NCI-H2107 treated with DMSO at 0.1 percent for 48 hours (cell line): ENCODE measurements around the gene CD99.

ENCODE experiments used
- DNase-seq: peaks from one replicate; lab custom pipeline; 2025; ENCODE audit not compliant: unreplicated experiment; lab: John Stamatoyannopoulos, UW

The CD99 gene

GRCh38 chrX:2690856-2691542 is at the start of gene CD99:
TSS of gene CD99 (plus strand) at chrX:2691295. CDS start at chrX:2691361, 66 bp downstream.
- no peak for DNase-seq

- DNase-seq, result no peak
These were observed 48.9 kb upstream of the CD99 start for GRCh38 chrX:2642146-2642545.

GRCh38 chrX:2642791-2643190 is 48.3 kb upstream of the CD99 start:
- DNase-seq, result no peak

- no peak for DNase-seq
These were observed 47.2 kb upstream of the CD99 start for GRCh38 chrX:2643880-2644279.

GRCh38 chrX:2645563-2645962 is 45.5 kb upstream of the CD99 start:
- no peak for DNase-seq

GRCh38 chrX:2647627-2648026 is 43.5 kb upstream of the CD99 start:
- no peak for DNase-seq

- DNase-seq, result no peak
These were observed 41.1 kb upstream of the CD99 start for GRCh38 chrX:2650037-2650436.

- DNase-seq, result no peak
These were observed 40.2 kb upstream of the CD99 start for GRCh38 chrX:2650865-2651264.

GRCh38 chrX:2652106-2652505 is 39.0 kb upstream of the CD99 start:
- no peak for DNase-seq

- DNase-seq, result no peak
These were observed 36.4 kb upstream of the CD99 start for GRCh38 chrX:2654436-2655340.

- DNase-seq, result no peak
These were observed 34.7 kb upstream of the CD99 start for GRCh38 chrX:2656257-2656836.

- no peak for DNase-seq
These were observed 33.5 kb upstream of the CD99 start for GRCh38 chrX:2657532-2658113.

GRCh38 chrX:2658585-2659292 is 32.4 kb upstream of the CD99 start:
- DNase-seq, result no peak

- no peak for DNase-seq
These were observed 28.5 kb upstream of the CD99 start for GRCh38 chrX:2662586-2662985.

- DNase-seq, result no peak
These were observed 26.6 kb upstream of the CD99 start for GRCh38 chrX:2664502-2664901.

GRCh38 chrX:2665387-2666304 is 25.4 kb upstream of the CD99 start:
- DNase-seq, result no peak

GRCh38 chrX:2666491-2666890 is 24.6 kb upstream of the CD99 start:
- no peak for DNase-seq

GRCh38 chrX:2670978-2671377 is 20.1 kb upstream of the CD99 start:
- DNase-seq, result no peak

- no peak for DNase-seq
These were observed 19.0 kb upstream of the CD99 start for GRCh38 chrX:2672084-2672483.

GRCh38 chrX:2673611-2674010 is 17.5 kb upstream of the CD99 start:
- DNase-seq, result no peak
